GM12878 (cell line): Measurements from ENCODE around the gene LOXL3. TPM values are rescaled to one million over a fixed set of nuclear protein-coding genes. Genes with fewer than 3 reads are reported as not detected.

Source experiments
- ATAC-seq: fragments of 200-7000 bp; cut with Tn5 transposase; 3 replicates; pipeline ENCODE4 v1.9.1; 2020; ENCODE audit warnings: mild to moderate bottlenecking, moderate library complexity
- BruUV-seq: library from RNA; stranded (reverse); fragments of 400-500 nt; replicated peaks from 2 replicates; lab custom pipeline; 2021; lab: Mats Ljungman, UMichigan
- CTCF ChIA-PET: fragments of 300-600 bp; sonication (Branson Sonifier 250); formaldehyde crosslinking; extraction: SDS; loops from one replicate; lab custom pipeline; 2021; ENCODE audit warnings: inconsistent platforms; lab: Yijun Ruan, JAX
- POLR2A ChIA-PET: fragments of 350-600 bp; formaldehyde crosslinking; extraction: SDS; loops from one replicate; lab custom pipeline; 2021; ENCODE audit warnings: inconsistent platforms; lab: Charles Lee
- RAD21 ChIA-PET: fragments of 300-600 bp; sonication (Branson Sonifier 250); formaldehyde crosslinking; loops from one replicate; lab custom pipeline; 2023; ENCODE audit warnings: antibody characterized with exemption; ENCODE audit not compliant: unreplicated experiment; lab: Charles Lee
- SMC1A ChIA-PET: fragments of 300-600 bp; sonication (Branson Sonifier 250); formaldehyde crosslinking; loops from one replicate; lab custom pipeline; 2023; ENCODE audit not compliant: unreplicated experiment, uncharacterized antibody; lab: Charles Lee
- DNase-seq: peaks from one replicate; pipeline ENCODE4 v3.0.0-alpha.2; 2011; ENCODE audit warnings: low read depth, low spot score
- FAIRE-seq: peaks from 3 replicates; lab custom pipeline; 2011; peaks lifted over from hg19 to GRCh38; lab: Jason Lieb, UNC
- H2AFZ ChIP-seq: 2 replicates; pipeline ENCODE4 v1.6.0; 2011; ENCODE audit warnings: low read depth, low read length, control low read depth; ENCODE audit not compliant: control insufficient read depth
- H3K27ac ChIP-seq: 2 replicates; pipeline ENCODE4 v1.5.1; 2011; ENCODE audit warnings: control low read depth; ENCODE audit not compliant: control insufficient read depth, insufficient read depth
- H3K27me3 ChIP-seq, 2 experiments: replicated peaks in 1 of 2; 2 replicates each; pipeline versions ENCODE4 v1.6.0 to v1.6.1; 2011; ENCODE audit warnings: low read length in 1 of 2; ENCODE audit not compliant: control insufficient read depth in 2 of 2, insufficient read depth in 2 of 2
- H3K36me3 ChIP-seq, 2 experiments: 2 replicates each; pipeline ENCODE4 v1.5.1; 2011; ENCODE audit warnings: low read length in 1 of 2; ENCODE audit not compliant: control insufficient read depth in 2 of 2, insufficient read depth in 2 of 2
- H3K4me1 ChIP-seq: 2 replicates; pipeline ENCODE4 v1.6.1; 2011; ENCODE audit warnings: mild to moderate bottlenecking, low read length, moderate library complexity, mixed read lengths; ENCODE audit not compliant: control insufficient read depth, insufficient read depth
- H3K4me2 ChIP-seq: 2 replicates; pipeline ENCODE4 v1.6.0; 2011; ENCODE audit warnings: control low read depth; ENCODE audit not compliant: control insufficient read depth, insufficient read depth
- H3K4me3 ChIP-seq: fragments of 200-600 bp; sonication (generic); 2 replicates; pipeline ENCODE4 v1.5.1; 2016
- H3K79me2 ChIP-seq: 2 replicates; pipeline ENCODE4 v1.6.0; 2011; ENCODE audit warnings: low read length; ENCODE audit not compliant: control insufficient read depth, insufficient read depth
- H3K9ac ChIP-seq: 2 replicates; pipeline ENCODE4 v1.8.0; 2011; ENCODE audit warnings: low read length, control low read depth, mixed read lengths; ENCODE audit not compliant: control insufficient read depth, insufficient read depth
- H3K9me3 ChIP-seq: replicated peaks from 3 replicates; pipeline ENCODE4 v1.5.1; 2011; ENCODE audit warnings: mild to moderate bottlenecking, low read length; ENCODE audit not compliant: control insufficient read depth, insufficient read depth
- H4K20me1 ChIP-seq: 2 replicates; pipeline ENCODE4 v1.6.0; 2011; ENCODE audit not compliant: control insufficient read depth, insufficient read depth
- CHD1 ChIP-seq: IDR thresholded peaks from 2 replicates; pipeline ENCODE4 v1.6.1; 2012; ENCODE audit warnings: low read depth, low read length, improper control_type of control experiment
- CHD2 ChIP-seq: IDR thresholded peaks from 2 replicates; pipeline ENCODE4 v1.6.1; 2011; ENCODE audit warnings: low read depth, low read length, improper control_type of control experiment, borderline replicate concordance
- CHD4 ChIP-seq: fragments of 200-600 bp; sonication (generic); IDR thresholded peaks from 2 replicates; pipeline ENCODE4 v1.6.1; 2016; ENCODE audit warnings: mild to moderate bottlenecking
- ESRRA ChIP-seq: IDR thresholded peaks from 2 replicates; pipeline ENCODE4 v1.6.1; 2012; ENCODE audit warnings: mild to moderate bottlenecking, low read length, improper control_type of control experiment
- FOS ChIP-seq: IDR thresholded peaks from 3 replicates; pipeline ENCODE4 v1.6.1; 2011; ENCODE audit warnings: borderline replicate concordance; ENCODE audit not compliant: insufficient read length; ENCODE audit errors: extremely low read depth
- FOXK2 ChIP-seq: fragments of 450-650 bp; IDR thresholded peaks from 2 replicates; pipeline ENCODE4 v1.6.1; 2017; ENCODE audit warnings: mild to moderate bottlenecking, moderate library complexity
- GABPA ChIP-seq: IDR thresholded peaks from 2 replicates; pipeline ENCODE4 v1.6.1; 2014; ENCODE audit warnings: antibody characterized with exemption, low read depth, mild to moderate bottlenecking, inconsistent platforms
- IKZF1 ChIP-seq: fragments of 450-650 bp; conservative IDR thresholded peaks from 2 replicates; pipeline ENCODE4 v1.6.1; 2017; ENCODE audit warnings: antibody characterized with exemption, mild to moderate bottlenecking
- MYB ChIP-seq: fragments of 150-350 bp; IDR thresholded peaks from 2 replicates; pipeline ENCODE4 v1.6.1; 2014; ENCODE audit warnings: mild to moderate bottlenecking, low read depth, low read length, borderline replicate concordance
- PAX8 ChIP-seq: fragments of 450-650 bp; IDR thresholded peaks from 2 replicates; pipeline ENCODE4 v1.6.1; 2017; ENCODE audit warnings: mild to moderate bottlenecking, moderate library complexity
- RB1 ChIP-seq: fragments of 450-650 bp; formaldehyde crosslinking; IDR thresholded peaks from 2 replicates; pipeline ENCODE4 v1.6.1; 2017; ENCODE audit warnings: mild to moderate bottlenecking, borderline replicate concordance
- RBBP5 ChIP-seq: fragments of 200-600 bp; sonication (generic); conservative IDR thresholded peaks from 2 replicates; pipeline ENCODE4 v1.6.1; 2016
- STAT1 ChIP-seq: fragments of 450-650 bp; conservative IDR thresholded peaks from 2 replicates; pipeline ENCODE4 v1.6.1; 2014; ENCODE audit warnings: antibody characterized with exemption, mild to moderate bottlenecking
- TAF1 ChIP-seq: IDR thresholded peaks from 2 replicates; pipeline ENCODE4 v1.6.1; 2011; ENCODE audit warnings: mild to moderate bottlenecking, low read depth, low read length, borderline replicate concordance
- ZNF622 ChIP-seq: fragments of 450-650 bp; IDR thresholded peaks from 2 replicates; pipeline ENCODE4 v1.6.1; 2017; ENCODE audit warnings: mild to moderate bottlenecking, inconsistent platforms
- ZSCAN29 ChIP-seq: fragments of 450-650 bp; IDR thresholded peaks from 2 replicates; pipeline ENCODE4 v1.6.1; 2017; ENCODE audit warnings: mild to moderate bottlenecking, moderate library complexity
- WGBS: methylation state at CpG from one replicate; pipeline ENCODE4 v1.1.6; 2016; ENCODE audit warnings: low lambda C conversion rate; ENCODE audit not compliant: insufficient replicate concordance, insufficient coverage; ENCODE audit errors: missing lambda C conversion rate; 5-methylcytosine and 5-hydroxymethylcytosine counted together
- in situ Hi-C: fragments of 300-500 bp; cut with MboI; formaldehyde crosslinking; loops from 9 replicates; pipeline ENCODE4 v1.14.3; 2018; ENCODE audit warnings: mixed read lengths
- intact Hi-C: fragments of 100-400 bp; cut with micrococcal nuclease; formaldehyde crosslinking; loops from one replicate; pipeline ENCODE4 v1.14.2; 2022; ENCODE audit not compliant: unreplicated experiment
- polyA plus RNA-seq, 11 experiments: library from polyadenylated mRNA; depleted of rRNA in 4 of 11; unstranded in 6 of 11; stranded (reverse) in 5 of 11; fragments of >200 nt; fragmentation: Nextera tagmentation in 4 of 11; fragmentation: Illumina TruSeq in 1 of 11; extraction: Ambion mirVana in 4 of 11; extraction: Trizol in 1 of 11; gene quantifications; 1 replicate in 1 of 11; 2 replicates in 10 of 11; pipeline versions ENCODE4 v1.2.1 to v1.2.3, GENCODE V29; 2011 to 2016; ENCODE audit warnings: inconsistent platforms in 2 of 11, missing spikeins in 2 of 11, low read depth in 1 of 11
- total RNA-seq, 4 experiments: library from RNA; depleted of rRNA in 3 of 4; stranded (reverse); fragments of >200 nt in 3 of 4; fragmentation: Illumina TruSeq in 1 of 4; extraction: Trizol in 1 of 4; gene quantifications; 2 replicates each; pipeline versions ENCODE4 v1.2.1 to v1.2.3, GENCODE V29; 2013 to 2021
- TF ChIP-seq, protein P1 (sequence below): fragments of 450-650 bp; formaldehyde crosslinking; IDR thresholded peaks from 2 replicates; pipeline ENCODE4 v1.4.0; 2022; ENCODE audit warnings: mild to moderate bottlenecking, moderate library complexity
- TF ChIP-seq, protein P2 (sequence below): IDR thresholded peaks from 2 replicates; pipeline ENCODE4 v1.6.1; 2012; ENCODE audit warnings: low read length, inconsistent platforms
- TF ChIP-seq, protein P3 (sequence below): fragments of 450-650 bp; IDR thresholded peaks from 2 replicates; pipeline ENCODE4 v1.6.1; 2016; ENCODE audit warnings: mild to moderate bottlenecking

LOXL3 gene
- total and polyA plus RNA-seq, 10 of the 15 experiments (the other 5 are each of a cell fraction or from before 2014, with no cell fraction given): 6.2 to 40.9 (median 23.3) TPM

DNA sequence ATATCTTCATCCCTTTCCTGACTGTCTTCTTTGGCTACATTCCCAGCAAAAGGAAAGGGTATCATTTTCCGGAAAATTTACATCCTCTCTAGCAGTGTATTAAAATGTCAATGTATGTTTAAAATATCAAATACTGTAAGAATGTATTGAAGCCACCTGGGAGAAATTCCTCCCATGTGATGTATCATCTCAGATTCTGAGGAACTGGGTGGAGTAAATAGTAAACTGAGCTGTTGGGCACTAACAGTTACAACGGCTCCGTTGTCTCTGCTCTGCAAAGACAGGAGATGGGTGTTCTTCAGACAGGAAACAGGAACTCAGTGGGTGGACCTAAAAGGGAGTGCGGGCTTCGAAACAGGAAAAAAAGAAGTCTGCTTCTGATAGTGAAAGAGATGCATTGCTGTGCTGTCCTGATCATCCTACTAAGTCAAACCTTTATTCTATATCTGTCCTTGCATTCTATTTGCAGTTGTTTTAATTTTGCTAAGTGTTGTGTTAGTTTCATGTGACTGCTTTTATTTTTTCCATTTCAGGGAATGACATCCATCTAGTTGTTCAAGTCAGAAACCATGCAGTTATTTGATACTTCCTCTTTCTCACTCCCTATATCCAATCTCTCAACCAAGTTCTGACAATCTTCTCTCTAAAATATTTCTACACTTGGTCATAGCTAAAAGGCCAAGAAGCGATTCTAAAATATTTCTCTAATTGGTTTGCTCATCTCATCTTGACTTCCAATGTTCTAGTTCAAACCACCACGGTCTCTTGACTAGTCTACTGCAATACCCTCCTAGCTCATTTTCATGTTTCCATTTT, 20.2 kb upstream of the LOXL3 start:
- ChIA-PET CTCF (interaction anchor here (0.9 to 17.4 kb wide), 11 partner anchors 13 to 239 kb away, joined by 3 to 281 read pairs (median 4); no protein-coding TSS in a partner anchor), RAD21 (interaction anchor here (1.0 to 10.3 kb wide), 7 partner anchors 13 to 92 kb away, joined by 3 to 152 read pairs (median 5); partner anchors contain the start of genes CCDC142 and TTC31), SMC1A (interaction anchor here (0.6 to 16.6 kb wide), 10 partner anchors 8 to 909 kb away, joined by 3 to 371 read pairs (median 6); partner anchors contain the start of genes AUP1 and HTRA2), POLR2A (interaction anchor here (0.6 to 25.0 kb wide), 8 partner anchors 11 to 542 kb away, joined by 3 to 441 read pairs (median 4); partner anchors contain the start of genes DOK1, HTRA2, LOXL3 and MRPL53)
- H3K27me3 ChIP-seq: no peaks in the 10 kb centered on the region
- peak; percentile 54 for ATAC-seq
- H4K20me1 ChIP-seq: no peaks in the 10 kb centered on the region
- in situ Hi-C loops (no loop called here), intact Hi-C loops (no loop called here)
- H3K27ac ChIP-seq: peak overlapping the region; percentile 43
- H3K9ac ChIP-seq: no peak overlapping the region; the same call in 1 of the 2 replicates
- peak overlapping the region; percentile 69 for H2AFZ ChIP-seq
- peak overlapping the region; percentile 13; the same call in 1 of the 2 replicates for H3K4me3 ChIP-seq
- 12% methylated on average over 7 of the region's 7 CpGs for WGBS
- peak; percentile 59 for DNase-seq
- H3K4me1 ChIP-seq: peaks cover 77% of the 10 kb centered on the region
- BruUV-seq: no TSS peak
- H3K79me2 ChIP-seq: no peaks in the 10 kb centered on the region
- H3K9me3 ChIP-seq: no peaks in the 10 kb centered on the region
- FAIRE-seq: peak; percentile 47
- H3K4me2 ChIP-seq: peak overlapping the region; percentile 78
- H3K36me3 ChIP-seq: no peaks in the 10 kb centered on the region
- no peak for TF ChIP-seq MYB
- no peak for TF ChIP-seq CHD4
- TF ChIP-seq ESRRA: no peak
- TF ChIP-seq TAF1: peak; percentile 46; the same call in 1 of the 2 replicates
- TF ChIP-seq FOXK2: no peak
- no peak for TF ChIP-seq CHD2
- TF ChIP-seq ZSCAN29: no peak
- TF ChIP-seq RB1: no peak
- no peak for TF ChIP-seq CHD1
- TF ChIP-seq STAT1: no peak
- TF ChIP-seq, protein P1, sequence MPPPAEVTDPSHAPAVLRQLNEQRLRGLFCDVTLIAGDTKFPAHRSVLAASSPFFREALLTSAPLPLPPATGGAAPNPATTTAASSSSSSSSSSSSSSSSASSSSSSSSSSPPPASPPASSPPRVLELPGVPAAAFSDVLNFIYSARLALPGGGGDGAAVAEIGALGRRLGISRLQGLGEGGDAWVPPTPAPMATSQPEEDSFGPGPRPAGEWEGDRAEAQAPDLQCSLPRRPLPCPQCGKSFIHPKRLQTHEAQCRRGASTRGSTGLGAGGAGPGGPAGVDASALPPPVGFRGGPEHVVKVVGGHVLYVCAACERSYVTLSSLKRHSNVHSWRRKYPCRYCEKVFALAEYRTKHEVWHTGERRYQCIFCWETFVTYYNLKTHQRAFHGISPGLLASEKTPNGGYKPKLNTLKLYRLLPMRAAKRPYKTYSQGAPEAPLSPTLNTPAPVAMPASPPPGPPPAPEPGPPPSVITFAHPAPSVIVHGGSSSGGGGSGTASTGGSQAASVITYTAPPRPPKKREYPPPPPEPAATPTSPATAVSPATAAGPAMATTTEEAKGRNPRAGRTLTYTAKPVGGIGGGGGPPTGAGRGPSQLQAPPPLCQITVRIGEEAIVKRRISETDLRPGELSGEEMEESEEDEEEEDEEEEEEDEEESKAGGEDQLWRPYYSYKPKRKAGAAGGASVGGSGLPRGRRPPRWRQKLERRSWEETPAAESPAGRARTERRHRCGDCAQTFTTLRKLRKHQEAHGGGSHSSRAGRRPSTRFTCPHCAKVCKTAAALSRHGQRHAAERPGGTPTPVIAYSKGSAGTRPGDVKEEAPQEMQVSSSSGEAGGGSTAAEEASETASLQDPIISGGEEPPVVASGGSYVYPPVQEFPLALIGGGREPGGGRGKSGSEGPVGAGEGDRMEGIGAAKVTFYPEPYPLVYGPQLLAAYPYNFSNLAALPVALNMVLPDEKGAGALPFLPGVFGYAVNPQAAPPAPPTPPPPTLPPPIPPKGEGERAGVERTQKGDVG (CRISPR knock-in tag): no peak
- no peak for TF ChIP-seq PAX8
- TF ChIP-seq, protein P2, sequence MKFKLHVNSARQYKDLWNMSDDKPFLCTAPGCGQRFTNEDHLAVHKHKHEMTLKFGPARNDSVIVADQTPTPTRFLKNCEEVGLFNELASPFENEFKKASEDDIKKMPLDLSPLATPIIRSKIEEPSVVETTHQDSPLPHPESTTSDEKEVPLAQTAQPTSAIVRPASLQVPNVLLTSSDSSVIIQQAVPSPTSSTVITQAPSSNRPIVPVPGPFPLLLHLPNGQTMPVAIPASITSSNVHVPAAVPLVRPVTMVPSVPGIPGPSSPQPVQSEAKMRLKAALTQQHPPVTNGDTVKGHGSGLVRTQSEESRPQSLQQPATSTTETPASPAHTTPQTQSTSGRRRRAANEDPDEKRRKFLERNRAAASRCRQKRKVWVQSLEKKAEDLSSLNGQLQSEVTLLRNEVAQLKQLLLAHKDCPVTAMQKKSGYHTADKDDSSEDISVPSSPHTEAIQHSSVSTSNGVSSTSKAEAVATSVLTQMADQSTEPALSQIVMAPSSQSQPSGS: peak; percentile 22
- TF ChIP-seq FOS: no peak
- TF ChIP-seq, protein P3, sequence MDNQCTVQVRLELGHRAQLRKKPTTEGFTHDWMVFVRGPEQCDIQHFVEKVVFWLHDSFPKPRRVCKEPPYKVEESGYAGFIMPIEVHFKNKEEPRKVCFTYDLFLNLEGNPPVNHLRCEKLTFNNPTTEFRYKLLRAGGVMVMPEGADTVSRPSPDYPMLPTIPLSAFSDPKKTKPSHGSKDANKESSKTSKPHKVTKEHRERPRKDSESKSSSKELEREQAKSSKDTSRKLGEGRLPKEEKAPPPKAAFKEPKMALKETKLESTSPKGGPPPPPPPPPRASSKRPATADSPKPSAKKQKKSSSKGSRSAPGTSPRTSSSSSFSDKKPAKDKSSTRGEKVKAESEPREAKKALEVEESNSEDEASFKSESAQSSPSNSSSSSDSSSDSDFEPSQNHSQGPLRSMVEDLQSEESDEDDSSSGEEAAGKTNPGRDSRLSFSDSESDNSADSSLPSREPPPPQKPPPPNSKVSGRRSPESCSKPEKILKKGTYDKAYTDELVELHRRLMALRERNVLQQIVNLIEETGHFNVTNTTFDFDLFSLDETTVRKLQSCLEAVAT: no peak
- TF ChIP-seq IKZF1: peak; percentile 76
- no peak for TF ChIP-seq RBBP5
- TF ChIP-seq ZNF622: no peak
- peak; percentile 80 for TF ChIP-seq GABPA
